B cell (primary cell): ENCODE data around the gene DLG1.

Experiments used
- EZH2 ChIP-seq: IDR thresholded peaks from 2 replicates; pipeline ENCODE4 v1.6.1; 2012; ENCODE audit warnings: borderline replicate concordance, low read depth, mild to moderate bottlenecking, moderate library complexity, low read length; ENCODE audit not compliant: insufficient read depth, poor library complexity, severe bottlenecking
- TF ChIP-seq, protein P1 (sequence below): fragments of 200-600 bp; IDR thresholded peaks from one replicate; pipeline ENCODE4 v1.8.0; 2022; ENCODE audit warnings: antibody characterized with exemption, mild to moderate bottlenecking

DNA sequence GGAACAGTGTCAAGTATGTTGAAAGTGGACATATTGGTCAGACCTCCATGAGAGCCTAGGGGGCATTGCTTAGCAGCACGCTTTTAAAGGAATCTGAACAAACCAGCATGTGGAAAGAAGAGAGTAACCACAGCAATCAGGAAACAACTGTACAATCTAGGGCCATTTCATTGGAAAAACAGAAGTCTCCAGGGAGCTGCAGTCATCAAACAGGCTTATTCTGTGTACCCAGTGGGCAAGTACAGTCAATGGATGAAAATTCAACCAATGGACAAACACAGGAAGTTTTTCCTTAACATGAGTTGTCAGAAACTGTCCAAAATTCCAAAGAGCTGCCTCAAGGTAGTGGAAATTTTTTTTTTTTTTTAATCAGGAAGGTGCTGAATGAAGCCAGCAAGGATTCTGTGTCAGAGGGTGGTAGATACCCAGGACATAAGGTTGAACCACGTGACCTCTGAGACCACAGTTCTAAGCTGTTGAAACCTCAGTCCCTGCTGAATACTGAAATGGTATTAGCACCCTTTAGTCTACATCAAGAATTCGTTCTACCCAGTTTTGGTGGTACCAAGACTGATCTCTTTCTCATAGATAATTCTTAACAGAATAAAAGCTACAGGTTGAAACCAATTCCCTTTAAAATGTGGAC is 4.4 kb upstream of the DLG1 start:
- TF ChIP-seq, protein P1, sequence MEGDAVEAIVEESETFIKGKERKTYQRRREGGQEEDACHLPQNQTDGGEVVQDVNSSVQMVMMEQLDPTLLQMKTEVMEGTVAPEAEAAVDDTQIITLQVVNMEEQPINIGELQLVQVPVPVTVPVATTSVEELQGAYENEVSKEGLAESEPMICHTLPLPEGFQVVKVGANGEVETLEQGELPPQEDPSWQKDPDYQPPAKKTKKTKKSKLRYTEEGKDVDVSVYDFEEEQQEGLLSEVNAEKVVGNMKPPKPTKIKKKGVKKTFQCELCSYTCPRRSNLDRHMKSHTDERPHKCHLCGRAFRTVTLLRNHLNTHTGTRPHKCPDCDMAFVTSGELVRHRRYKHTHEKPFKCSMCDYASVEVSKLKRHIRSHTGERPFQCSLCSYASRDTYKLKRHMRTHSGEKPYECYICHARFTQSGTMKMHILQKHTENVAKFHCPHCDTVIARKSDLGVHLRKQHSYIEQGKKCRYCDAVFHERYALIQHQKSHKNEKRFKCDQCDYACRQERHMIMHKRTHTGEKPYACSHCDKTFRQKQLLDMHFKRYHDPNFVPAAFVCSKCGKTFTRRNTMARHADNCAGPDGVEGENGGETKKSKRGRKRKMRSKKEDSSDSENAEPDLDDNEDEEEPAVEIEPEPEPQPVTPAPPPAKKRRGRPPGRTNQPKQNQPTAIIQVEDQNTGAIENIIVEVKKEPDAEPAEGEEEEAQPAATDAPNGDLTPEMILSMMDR: no peak
- no peak for TF ChIP-seq EZH2
